NCI-H69 (cell line): Measurements from ENCODE around the gene MAGEA2.
"Not testable (repeated sequence)": the region's sequence is repeated elsewhere in the genome, so short reads cannot be mapped to it uniquely, and the experiment has no call there.

Experiments
- DNase-seq: peaks from one replicate; lab custom pipeline; 2025; lab: John Stamatoyannopoulos, UW

The MAGEA2 gene

GRCh38 chrX:152709173-152709572 lies 44.5 kb downstream of the MAGEA2 start, which contains the start of gene CSAG2:
CSAG2 (minus strand) TSS chrX:152709273; CDS start chrX:152709112, 161 bp downstream.
- DNase-seq = not testable (repeated sequence)

- not testable (repeated sequence) for DNase-seq
These were observed 47.1 kb downstream of the MAGEA2 start for GRCh38 chrX:152706500-152706899.

- DNase-seq = not testable (repeated sequence)
These were observed 53.3 kb downstream of the MAGEA2 start for GRCh38 chrX:152700390-152700789.
